Measurements from ENCODE around the gene ARHGAP28. TPM values are rescaled to one million over a fixed set of nuclear protein-coding genes. Genes with fewer than 3 reads are reported as not detected.
A peak's percentile ranks its signal among the peaks of the same experiment; 100 is the strongest.

ARHGAP28 gene
- polyA plus RNA-seq, 3 donors, result not detected

- Histone ChIP-seq H3K27ac (ENCODE audit: low read depth in 1 of 2, low read length in 2 of 2) (no peak overlapping the region), H4K20me1 (ENCODE audit: insufficient read depth, low read length) (no peaks in the 10 kb centered on the region), H3K4me1 (ENCODE audit: control insufficient read depth in 1 of 2, insufficient read depth in 2 of 2, low read length in 2 of 2) (no peaks in the 10 kb centered on the region), H3K4me3 (replicated peaks in 1 of 3; ENCODE audit: low read depth in 2 of 3, low read length in 3 of 3) (no peak overlapping the region), H3K4me2 (replicated peaks; ENCODE audit: extremely low read depth, low read length, poor library complexity, severe bottlenecking) (no peak overlapping the region), H3K79me2 (ENCODE audit: insufficient read depth, low read length) (no peaks in the 10 kb centered on the region), H3K36me3 (replicated peaks in 1 of 2; ENCODE audit: control insufficient read depth in 1 of 2, insufficient read depth in 2 of 2, low read length in 2 of 2) (no peaks in the 10 kb centered on the region), H3K9me3 (replicated peaks in 1 of 2; ENCODE audit: control insufficient read depth in 1 of 2, insufficient read depth in 1 of 2, low read length in 2 of 2) (no peaks in the 10 kb centered on the region), H3K9ac (ENCODE audit: insufficient read depth, low read length, poor library complexity, severe bottlenecking) (no peak overlapping the region), H3K27me3 (ENCODE audit: control insufficient read depth in 2 of 2, insufficient read depth in 2 of 2, low read length in 2 of 2) (no peaks in the 10 kb centered on the region), H2AFZ (ENCODE audit: insufficient read depth, low read depth, low read length, poor library complexity, severe bottlenecking) (no peak overlapping the region)
- 94% methylated on average over 7 of the region's 12 CpGs for WGBS (ENCODE audit: insufficient coverage)
- no peak for TF ChIP-seq CTCF (IDR thresholded peaks at IDR 0.05)
- H3K27ac Mint-ChIP-seq, result no peak overlapping the region
- H3K4me1 Mint-ChIP-seq, result no peaks in the 10 kb centered on the region
- DNase-seq, result no peak
- peak overlapping the region in 1 of 2 donors; percentile 17 for H3K4me3 Mint-ChIP-seq
- intact Hi-C loops (cut with micrococcal nuclease), result no loop called here
- H3K9me3 Mint-ChIP-seq, result peaks cover 0 to 7% (median 0%) of the 10 kb centered on the region in 7 donors
- peaks cover 0 to 4% (median 2%) of the 10 kb centered on the region in 3 donors for H3K27me3 Mint-ChIP-seq (ENCODE audit: low read depth in 3 of 3)
- no peaks in the 10 kb centered on the region for H3K36me3 Mint-ChIP-seq
Measured at GRCh38 chr18:6959110-6959509, 229.6 kb downstream of the ARHGAP28 start.

DNA sequence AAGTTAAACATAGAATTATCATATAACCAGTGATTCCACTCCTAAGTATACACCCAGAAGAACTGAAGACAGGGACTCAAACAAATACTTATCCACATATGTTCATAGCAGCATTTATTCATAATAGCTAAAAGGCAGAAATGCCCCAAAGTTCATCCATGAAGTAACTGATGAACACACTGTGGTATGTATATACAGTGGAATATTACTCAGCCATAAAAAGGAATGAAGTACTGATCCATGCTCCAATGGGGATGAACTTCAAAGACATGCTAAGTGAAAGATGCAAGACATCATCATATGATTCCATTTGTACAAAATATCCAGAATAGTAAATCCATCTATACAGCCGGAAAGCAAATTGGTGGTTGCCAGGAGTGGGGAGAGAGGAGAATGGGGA lies 230.6 kb downstream of the ARHGAP28 start:
- Mint-ChIP-seq H3K4me3 (no peak overlapping the region), H3K27me3 (ENCODE audit: low read depth in 3 of 3) (peaks cover 0 to 2% (median 0%) of the 10 kb centered on the region in 3 donors), H3K9me3 (peaks cover 0 to 7% (median 0%) of the 10 kb centered on the region in 7 donors), H3K36me3 (no peaks in the 10 kb centered on the region), H3K4me1 (no peaks in the 10 kb centered on the region), H3K27ac (no peak overlapping the region)
- Histone ChIP-seq H4K20me1 (ENCODE audit: insufficient read depth, low read length) (no peaks in the 10 kb centered on the region), H3K9ac (ENCODE audit: insufficient read depth, low read length, poor library complexity, severe bottlenecking) (no peak overlapping the region), H2AFZ (ENCODE audit: insufficient read depth, low read depth, low read length, poor library complexity, severe bottlenecking) (no peak overlapping the region), H3K9me3 (replicated peaks in 1 of 2; ENCODE audit: control insufficient read depth in 1 of 2, insufficient read depth in 1 of 2, low read length in 2 of 2) (no peaks in the 10 kb centered on the region), H3K4me2 (replicated peaks; ENCODE audit: extremely low read depth, low read length, poor library complexity, severe bottlenecking) (no peak overlapping the region), H3K4me1 (ENCODE audit: control insufficient read depth in 1 of 2, insufficient read depth in 2 of 2, low read length in 2 of 2) (no peaks in the 10 kb centered on the region), H3K36me3 (replicated peaks in 1 of 2; ENCODE audit: control insufficient read depth in 1 of 2, insufficient read depth in 2 of 2, low read length in 2 of 2) (no peaks in the 10 kb centered on the region), H3K79me2 (ENCODE audit: insufficient read depth, low read length) (no peaks in the 10 kb centered on the region), H3K27ac (ENCODE audit: low read depth in 1 of 2, low read length in 2 of 2) (no peak overlapping the region), H3K4me3 (replicated peaks in 1 of 3; ENCODE audit: low read depth in 2 of 3, low read length in 3 of 3) (no peak overlapping the region), H3K27me3 (ENCODE audit: control insufficient read depth in 2 of 2, insufficient read depth in 2 of 2, low read length in 2 of 2) (no peaks in the 10 kb centered on the region)
- DNase-seq, result no peak
- intact Hi-C loops (cut with micrococcal nuclease), result no loop called here
- no peak for TF ChIP-seq CTCF (IDR thresholded peaks at IDR 0.05)
- WGBS (ENCODE audit: insufficient coverage), result no CpG with 5 or more reads among the region's 1 CpG
